HG03565 (cell line): ENCODE data around the gene SLC25A44.

Experiments used
- ATAC-seq: cut with Tn5 transposase; IDR thresholded peaks from one replicate; pipeline ENCODE4 v1.9.1; 2021; ENCODE audit warnings: mild to moderate bottlenecking, moderate library complexity; ENCODE audit not compliant: unreplicated experiment

Gene SLC25A44

DNA sequence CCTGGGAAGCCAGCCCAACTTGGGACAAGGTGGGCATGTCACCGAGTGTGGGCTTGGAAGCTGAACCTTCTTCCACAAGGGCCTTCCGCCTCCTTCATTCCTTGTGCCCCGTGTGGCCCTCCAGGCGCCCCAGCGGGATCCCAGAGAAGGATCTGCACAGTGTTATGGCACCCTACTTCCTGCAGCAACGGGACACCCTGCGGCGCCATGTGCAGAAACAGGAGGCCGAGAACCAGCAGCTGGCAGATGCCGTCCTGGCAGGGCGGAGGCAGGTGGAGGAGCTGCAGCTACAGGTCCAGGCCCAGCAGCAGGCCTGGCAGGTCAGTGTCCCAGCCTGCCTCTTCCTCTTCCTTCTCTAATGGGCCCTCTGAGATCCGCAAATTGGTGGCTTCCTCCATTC is 42.3 kb downstream of the SLC25A44 start:
- ATAC-seq: no peak

GRCh38 chr1:156238248-156238647 is 44.3 kb downstream of the SLC25A44 start:
- ATAC-seq: no peak

GRCh38 chr1:156241311-156241811 is 47.5 kb downstream of the SLC25A44 start:
- ATAC-seq: no peak

DNA sequence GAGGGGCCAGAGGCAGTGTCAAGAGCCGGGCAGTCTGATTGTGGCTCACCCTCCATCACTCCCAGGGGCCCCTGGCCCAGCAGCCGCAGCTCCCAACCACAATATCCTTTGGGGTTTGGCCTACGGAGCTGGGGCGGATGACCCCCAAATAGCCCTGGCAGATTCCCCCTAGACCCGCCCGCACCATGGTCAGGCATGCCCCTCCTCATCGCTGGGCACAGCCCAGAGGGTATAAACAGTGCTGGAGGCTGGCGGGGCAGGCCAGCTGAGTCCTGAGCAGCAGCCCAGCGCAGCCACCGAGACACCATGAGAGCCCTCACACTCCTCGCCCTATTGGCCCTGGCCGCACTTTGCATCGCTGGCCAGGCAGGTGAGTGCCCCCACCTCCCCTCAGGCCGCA is 48.0 kb downstream of the SLC25A44 start, which contains the start of gene BGLAP:
BGLAP (plus strand) TSS at position 259 of the 400 bp plus-strand sequence; CDS start at position 307, 48 bp downstream.
- ATAC-seq: no peak

- ATAC-seq: no peak
Measured at GRCh38 chr1:156242738-156243137, 48.8 kb downstream of the SLC25A44 start.

- no peak for ATAC-seq
Measured at GRCh38 chr1:156244126-156244525, 50.2 kb downstream of the SLC25A44 start.

GRCh38 chr1:156244712-156245111 is 50.8 kb downstream of the SLC25A44 start:
- ATAC-seq: no peak

- no peak for ATAC-seq
Measured at GRCh38 chr1:156245451-156246232, 51.7 kb downstream of the SLC25A44 start.

- ATAC-seq: no peak
Measured at GRCh38 chr1:156246241-156246780, 52.4 kb downstream of the SLC25A44 start.

- no peak for ATAC-seq
Measured at GRCh38 chr1:156246781-156247459, 53.0 kb downstream of the SLC25A44 start.

- ATAC-seq: no peak
Measured at GRCh38 chr1:156247460-156248322, 53.8 kb downstream of the SLC25A44 start, which contains the start of gene PAQR6. Gene PAQR6 (minus strand): TSS chr1:156248056. CDS start chr1:156246731, 1,325 bp downstream.

- no peak for ATAC-seq
Measured at GRCh38 chr1:156248323-156248683, 54.4 kb downstream of the SLC25A44 start.

- no peak for ATAC-seq
Measured at GRCh38 chr1:156249593-156249992, 55.7 kb downstream of the SLC25A44 start.

GRCh38 chr1:156251527-156251926 is 57.6 kb downstream of the SLC25A44 start:
- ATAC-seq: no peak

DNA sequence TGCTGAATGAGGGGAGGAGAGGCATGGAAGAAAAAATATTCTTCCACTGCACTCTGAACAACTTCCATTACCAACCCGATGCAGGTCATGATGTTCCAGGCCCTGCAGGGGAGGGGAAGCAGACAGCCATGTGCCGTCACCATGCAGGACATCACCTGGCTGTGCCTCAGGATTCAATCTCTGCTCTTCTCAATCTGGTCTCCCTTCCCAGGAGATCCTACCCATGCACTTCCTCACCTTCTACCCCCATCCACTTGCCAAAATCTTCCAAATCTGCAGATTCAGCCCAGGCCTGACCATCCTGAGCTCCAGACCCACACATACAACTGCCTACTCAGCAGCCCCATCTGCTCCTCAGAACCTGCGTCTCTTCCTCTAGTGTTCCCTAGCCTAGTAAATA is 59.7 kb downstream of the SLC25A44 start:
- ATAC-seq: no peak

DNA sequence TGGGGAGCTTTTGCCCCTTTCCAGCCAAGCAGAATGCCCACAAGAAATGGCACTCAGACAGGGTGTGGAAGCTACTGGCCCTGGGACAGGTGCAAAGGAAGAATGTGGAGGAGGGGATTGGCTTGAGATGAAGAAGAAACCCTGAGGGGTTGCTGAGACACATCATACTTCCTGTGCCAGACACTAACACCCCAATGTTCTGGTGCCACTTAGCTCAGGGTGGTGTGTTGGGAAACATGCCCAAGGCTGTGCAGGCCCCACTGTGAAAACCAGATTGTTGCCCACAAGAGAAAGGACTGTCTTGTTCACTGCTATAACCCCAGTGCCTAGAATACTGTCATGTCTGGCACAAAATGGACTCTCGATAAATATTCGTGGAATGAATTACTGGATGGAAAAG is 63.8 kb downstream of the SLC25A44 start:
- ATAC-seq: no peak

- no peak for ATAC-seq
Measured at GRCh38 chr1:156258859-156259258, 65.0 kb downstream of the SLC25A44 start.

GRCh38 chr1:156259805-156260204 is 65.9 kb downstream of the SLC25A44 start:
- ATAC-seq: no peak

- no peak for ATAC-seq
Measured at GRCh38 chr1:156260896-156261295, 67.0 kb downstream of the SLC25A44 start.
